GM19099 (cell line): Measurements from ENCODE around the gene PCP2.

Source experiments
- POLR2A ChIP-seq: IDR thresholded peaks from 3 replicates; pipeline ENCODE4 v1.6.1; 2011; ENCODE audit warnings: low read depth; ENCODE audit not compliant: insufficient read length; ENCODE audit errors: extremely low read depth

The PCP2 gene

GRCh38 chr19:7619671-7620441 is 13.7 kb downstream of the PCP2 start:
- TF ChIP-seq POLR2A = no peak

GRCh38 chr19:7618771-7619510 is 14.6 kb downstream of the PCP2 start:
- no peak for TF ChIP-seq POLR2A

GRCh38 chr19:7618348-7618747 is 15.2 kb downstream of the PCP2 start:
- TF ChIP-seq POLR2A = no peak

- no peak for TF ChIP-seq POLR2A
These were observed 15.8 kb downstream of the PCP2 start for GRCh38 chr19:7617735-7618134.

- TF ChIP-seq POLR2A = no peak
These were observed 16.3 kb downstream of the PCP2 start for GRCh38 chr19:7617172-7617571.

GRCh38 chr19:7614859-7615741 is 18.4 kb downstream of the PCP2 start:
- no peak for TF ChIP-seq POLR2A

GRCh38 chr19:7612282-7613274 is 20.9 kb downstream of the PCP2 start:
- TF ChIP-seq POLR2A = no peak

- TF ChIP-seq POLR2A = no peak
These were observed 21.8 kb downstream of the PCP2 start for GRCh38 chr19:7611541-7612279.

- no peak for TF ChIP-seq POLR2A
These were observed 22.9 kb downstream of the PCP2 start for GRCh38 chr19:7610491-7611240.

- TF ChIP-seq POLR2A = no peak
These were observed 25.5 kb downstream of the PCP2 start for GRCh38 chr19:7607874-7608560.

- no peak for TF ChIP-seq POLR2A
These were observed 26.2 kb downstream of the PCP2 start for GRCh38 chr19:7607212-7607873.

- TF ChIP-seq POLR2A = no peak
These were observed 27.2 kb downstream of the PCP2 start for GRCh38 chr19:7606289-7606688.
